GM23338 (cell line): ENCODE results near the gene SEC14L3.

Experiments used
- EZH2 ChIP-seq: fragments of 200-600 bp; sonication (generic); IDR thresholded peaks from one replicate; pipeline ENCODE4 v1.8.0; 2017; ENCODE audit warnings: antibody characterized with exemption, mild to moderate bottlenecking, low read depth; ENCODE audit not compliant: unreplicated experiment
- POLR2AphosphoS5 ChIP-seq: IDR thresholded peaks from 2 replicates; pipeline ENCODE4 v1.6.1; 2016; ENCODE audit warnings: antibody characterized with exemption, low read depth
- ZNF331 ChIP-seq: fragments of 250-450 bp; sonication (Bioruptor Pico); IDR thresholded peaks from 2 replicates; pipeline ENCODE4 v1.5.0; 2020; ENCODE audit warnings: low read depth, mild to moderate bottlenecking, moderate library complexity
- TF ChIP-seq, protein P1 (sequence below), 2 experiments: fragments of 200-600 bp in 1 of 2; sonication (generic) in 1 of 2; conservative IDR thresholded peaks; 2 replicates each; pipeline versions ENCODE4 v1.5.1 to v1.6.1; 2016 to 2017; ENCODE audit warnings: antibody characterized with exemption in 2 of 2, low read depth in 2 of 2, mild to moderate bottlenecking in 2 of 2, moderate library complexity in 1 of 2

DNA sequence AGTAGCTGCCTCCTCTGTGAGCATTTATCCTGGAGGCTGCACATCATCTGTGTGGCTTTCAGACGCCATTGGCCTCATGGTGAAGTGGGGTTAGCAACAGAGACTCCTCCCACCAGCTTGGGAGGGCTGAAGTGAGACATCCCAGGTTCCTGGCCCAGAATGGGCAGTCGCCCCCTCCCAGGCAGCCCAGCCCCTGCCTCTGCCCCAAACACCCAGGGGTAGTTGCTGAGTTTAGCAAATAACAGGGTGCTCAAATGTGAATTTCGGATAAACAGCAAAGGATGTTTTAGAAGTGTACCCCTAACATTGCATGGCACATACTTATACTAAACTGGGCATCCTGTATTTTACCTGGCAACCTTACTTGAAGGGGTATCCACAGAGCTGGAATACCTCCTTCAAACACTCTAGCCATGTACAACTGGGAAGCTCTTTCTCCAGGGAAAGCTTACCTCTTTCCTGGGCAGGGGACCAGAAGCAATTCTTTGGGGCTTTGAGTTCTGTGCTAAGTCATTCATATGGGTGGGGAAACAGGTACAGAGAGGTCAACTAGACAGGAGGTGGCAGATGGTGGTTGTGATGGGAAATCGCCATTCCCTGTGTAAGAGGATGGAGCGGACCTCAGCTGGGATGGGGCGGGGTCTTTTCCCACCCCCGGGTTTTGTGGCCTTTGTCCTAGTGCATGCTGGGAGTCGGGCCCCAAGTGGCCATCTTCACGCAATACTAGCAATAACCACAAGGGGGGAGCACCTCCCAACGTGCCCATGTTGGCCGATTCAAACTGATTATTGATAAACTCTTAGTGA, 27.0 kb downstream of the SEC14L3 start:
- TF ChIP-seq, protein P1, sequence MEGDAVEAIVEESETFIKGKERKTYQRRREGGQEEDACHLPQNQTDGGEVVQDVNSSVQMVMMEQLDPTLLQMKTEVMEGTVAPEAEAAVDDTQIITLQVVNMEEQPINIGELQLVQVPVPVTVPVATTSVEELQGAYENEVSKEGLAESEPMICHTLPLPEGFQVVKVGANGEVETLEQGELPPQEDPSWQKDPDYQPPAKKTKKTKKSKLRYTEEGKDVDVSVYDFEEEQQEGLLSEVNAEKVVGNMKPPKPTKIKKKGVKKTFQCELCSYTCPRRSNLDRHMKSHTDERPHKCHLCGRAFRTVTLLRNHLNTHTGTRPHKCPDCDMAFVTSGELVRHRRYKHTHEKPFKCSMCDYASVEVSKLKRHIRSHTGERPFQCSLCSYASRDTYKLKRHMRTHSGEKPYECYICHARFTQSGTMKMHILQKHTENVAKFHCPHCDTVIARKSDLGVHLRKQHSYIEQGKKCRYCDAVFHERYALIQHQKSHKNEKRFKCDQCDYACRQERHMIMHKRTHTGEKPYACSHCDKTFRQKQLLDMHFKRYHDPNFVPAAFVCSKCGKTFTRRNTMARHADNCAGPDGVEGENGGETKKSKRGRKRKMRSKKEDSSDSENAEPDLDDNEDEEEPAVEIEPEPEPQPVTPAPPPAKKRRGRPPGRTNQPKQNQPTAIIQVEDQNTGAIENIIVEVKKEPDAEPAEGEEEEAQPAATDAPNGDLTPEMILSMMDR (conservative IDR thresholded peaks at IDR 0.05; ENCODE audit: low read depth in 2 of 2): peak; percentile 83 to 84
- no peak for TF ChIP-seq EZH2
- TF ChIP-seq POLR2AphosphoS5: peak; percentile 56; the same call in 1 of the 2 replicates
- no peak for TF ChIP-seq ZNF331 (CRISPR knock-in tag)
